GM12892 (cell line): Measurements from ENCODE around the gene COL23A1.

ENCODE experiments used
- DNase-seq: peaks from one replicate; pipeline ENCODE4 v3.0.0; 2011; ENCODE audit not compliant: insufficient read length
- FAIRE-seq: peaks from 2 replicates; lab custom pipeline; 2011; peaks lifted over from hg19 to GRCh38; lab: Jason Lieb, UNC
- POLR2A ChIP-seq: IDR thresholded peaks from 2 replicates; pipeline ENCODE4 v1.6.1; 2011; ENCODE audit warnings: low read depth, low read length, control low read depth
- POLR2AphosphoS5 ChIP-seq: IDR thresholded peaks from 2 replicates; pipeline ENCODE4 v1.6.1; 2011; ENCODE audit warnings: low read depth, low read length, control low read depth
- TAF1 ChIP-seq: IDR thresholded peaks from 2 replicates; pipeline ENCODE4 v1.6.1; 2011; ENCODE audit warnings: low read depth, mild to moderate bottlenecking, control low read depth, low read length, borderline replicate concordance

COL23A1 gene

DNA sequence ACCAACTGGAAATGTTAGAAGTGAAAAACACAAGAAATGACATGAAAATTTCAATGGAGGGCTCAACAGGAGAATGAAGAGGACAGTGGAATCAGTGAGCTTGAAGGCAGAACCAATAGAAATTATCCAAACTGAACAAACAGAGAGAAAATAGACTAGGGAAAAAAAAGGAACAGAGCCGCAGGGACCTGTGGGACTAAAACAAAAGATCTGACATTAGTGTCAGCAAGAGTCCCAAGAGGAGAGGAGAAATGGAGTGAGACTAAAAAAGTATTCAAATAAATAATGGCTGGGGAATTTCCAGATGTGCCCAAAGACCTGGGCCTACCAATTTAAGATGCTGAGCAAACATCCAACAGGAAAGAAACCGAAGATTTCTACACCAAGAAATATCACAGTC is 182.5 kb downstream of the COL23A1 start:
- no peak for FAIRE-seq
- no peak for DNase-seq
- no peak for TF ChIP-seq TAF1
- TF ChIP-seq POLR2AphosphoS5 = no peak
- TF ChIP-seq POLR2A = no peak

DNA sequence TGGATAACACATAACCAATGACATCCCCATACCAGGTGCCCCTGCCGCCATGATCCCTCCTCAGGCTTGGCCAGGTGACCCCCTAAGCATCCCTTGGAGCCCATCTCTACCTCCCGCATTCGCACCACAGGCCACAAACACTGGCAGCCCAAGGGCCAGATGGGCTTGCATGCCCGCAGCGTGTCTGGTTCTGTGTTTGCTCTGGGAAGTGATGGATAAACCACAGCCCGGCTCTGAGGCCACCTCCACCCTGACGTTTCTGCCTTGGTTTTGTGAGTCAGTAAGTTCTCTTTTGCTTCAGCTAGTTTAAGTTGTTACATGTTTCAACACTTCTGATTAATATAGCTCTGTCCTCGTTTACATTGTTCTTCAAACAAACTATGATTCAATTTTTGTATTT is 185.2 kb downstream of the COL23A1 start:
- FAIRE-seq = no peak
- DNase-seq = no peak
- TF ChIP-seq POLR2A (no peak), TAF1 (no peak), POLR2AphosphoS5 (no peak)

DNA sequence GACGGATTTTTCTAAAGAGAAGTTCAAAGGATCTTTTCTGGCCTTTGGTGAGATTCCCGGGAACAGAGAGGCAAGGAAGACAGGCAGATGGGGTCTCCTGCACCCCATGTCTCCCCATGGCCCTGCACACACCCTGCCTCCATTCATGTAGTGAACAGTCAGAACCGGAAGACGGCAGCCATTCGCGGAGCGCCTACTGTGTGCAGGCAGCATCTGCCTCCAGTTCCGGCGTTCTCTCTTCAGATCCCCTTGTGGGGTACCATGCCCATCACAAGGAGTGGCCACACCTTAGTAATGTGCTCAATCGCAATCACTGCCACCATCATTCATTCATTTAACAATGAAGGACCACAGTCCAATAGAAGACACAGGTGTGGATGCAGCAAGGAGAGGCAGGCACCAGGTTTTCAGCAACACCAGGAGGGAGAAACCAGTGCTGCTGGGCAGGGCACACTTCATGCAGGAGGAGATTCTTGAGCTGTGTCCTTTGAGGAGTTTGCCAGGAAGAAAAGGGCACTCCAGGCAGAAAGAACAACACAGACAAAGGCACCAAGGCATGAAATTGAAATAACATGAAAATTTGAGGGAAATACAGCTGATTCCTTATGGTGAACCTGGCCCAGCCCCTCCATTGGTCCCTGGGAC is 186.1 kb downstream of the COL23A1 start:
- no peak for DNase-seq
- TF ChIP-seq POLR2AphosphoS5 = no peak
- TF ChIP-seq TAF1 = no peak
- no peak for TF ChIP-seq POLR2A
- FAIRE-seq = no peak

DNA sequence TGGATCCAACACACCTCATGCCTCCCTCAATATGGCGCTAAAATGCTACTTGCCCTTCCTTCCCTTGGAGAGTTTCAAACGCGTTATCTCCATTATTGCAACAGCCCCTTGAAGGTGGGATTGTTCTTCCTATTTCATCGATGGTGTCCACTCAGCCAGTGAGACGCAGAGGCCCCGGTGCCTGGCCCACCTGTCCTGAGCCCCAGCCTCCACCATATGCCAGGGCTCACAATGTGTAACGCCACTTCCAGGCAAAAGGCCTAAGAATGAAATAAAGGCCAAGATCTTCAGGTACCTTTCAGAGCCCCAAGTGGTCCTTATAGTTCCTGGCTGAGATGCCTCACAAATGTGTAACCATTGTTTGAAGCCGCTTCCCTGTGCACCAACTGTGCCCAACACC is 186.8 kb downstream of the COL23A1 start:
- no peak for TF ChIP-seq POLR2AphosphoS5
- no peak for TF ChIP-seq POLR2A
- no peak for FAIRE-seq
- no peak for DNase-seq

DNA sequence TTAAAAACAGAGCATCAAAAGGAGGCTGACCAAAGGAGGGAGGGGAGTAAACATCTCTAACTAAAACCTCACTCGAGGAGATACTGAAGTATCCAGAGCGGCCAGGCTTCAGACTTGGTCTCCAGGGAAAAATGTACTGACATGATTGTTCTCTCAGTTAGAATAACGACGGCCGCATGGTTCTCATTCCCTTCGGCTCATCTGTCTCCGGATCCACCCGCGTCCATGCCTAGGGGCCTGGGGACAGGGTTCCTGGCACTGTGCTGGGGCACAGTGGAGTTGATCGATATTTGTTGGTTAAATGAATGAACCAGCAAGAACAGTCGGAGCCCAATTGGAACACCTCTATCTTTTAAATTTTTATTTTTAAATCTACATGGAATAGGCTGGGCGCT is 190.5 kb downstream of the COL23A1 start:
- no peak for TF ChIP-seq POLR2AphosphoS5
- TF ChIP-seq POLR2A = no peak
- no peak for TF ChIP-seq TAF1
- no peak for FAIRE-seq
- no peak for DNase-seq

DNA sequence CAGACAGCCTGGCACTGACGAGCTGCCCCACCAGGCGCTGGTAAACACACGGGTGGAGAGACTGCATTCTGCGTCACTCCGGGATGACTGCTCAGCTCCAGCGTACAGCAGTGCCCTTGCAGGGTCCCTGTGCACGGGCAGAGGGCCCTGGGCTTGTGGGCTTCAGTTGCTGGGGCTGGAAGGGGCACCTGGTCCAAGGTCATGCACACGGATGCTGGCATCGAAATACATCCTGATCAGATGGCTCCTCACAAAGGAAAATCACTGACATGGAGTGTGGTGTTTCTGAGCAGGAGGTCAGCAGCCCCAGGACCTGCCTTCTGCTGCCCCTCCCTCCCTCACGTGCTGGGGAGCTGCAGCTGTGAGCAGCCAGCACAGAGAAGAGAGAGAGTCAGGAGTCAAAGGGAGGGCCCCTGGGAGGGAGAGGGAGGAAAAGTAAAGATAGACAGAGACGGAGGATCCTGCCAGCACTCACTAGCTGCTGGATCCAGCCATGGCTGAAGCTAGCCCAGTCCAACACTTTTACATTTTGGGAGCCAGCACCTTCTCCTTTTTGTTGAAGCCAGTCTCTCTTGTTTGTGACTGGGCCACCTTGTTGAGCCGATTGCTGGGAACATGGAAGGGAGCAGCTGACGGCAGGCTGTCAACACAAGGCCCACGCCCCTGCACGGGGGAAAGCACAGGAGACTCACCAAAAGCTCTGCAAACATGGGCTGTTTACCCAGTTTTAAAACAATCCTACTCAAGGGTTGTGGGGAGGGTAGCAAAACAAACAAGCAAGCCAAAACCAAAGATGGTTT is 191.1 kb downstream of the COL23A1 start:
- TF ChIP-seq TAF1 (no peak), POLR2AphosphoS5 (no peak), POLR2A (no peak)
- DNase-seq (no peak), FAIRE-seq (no peak)

DNA sequence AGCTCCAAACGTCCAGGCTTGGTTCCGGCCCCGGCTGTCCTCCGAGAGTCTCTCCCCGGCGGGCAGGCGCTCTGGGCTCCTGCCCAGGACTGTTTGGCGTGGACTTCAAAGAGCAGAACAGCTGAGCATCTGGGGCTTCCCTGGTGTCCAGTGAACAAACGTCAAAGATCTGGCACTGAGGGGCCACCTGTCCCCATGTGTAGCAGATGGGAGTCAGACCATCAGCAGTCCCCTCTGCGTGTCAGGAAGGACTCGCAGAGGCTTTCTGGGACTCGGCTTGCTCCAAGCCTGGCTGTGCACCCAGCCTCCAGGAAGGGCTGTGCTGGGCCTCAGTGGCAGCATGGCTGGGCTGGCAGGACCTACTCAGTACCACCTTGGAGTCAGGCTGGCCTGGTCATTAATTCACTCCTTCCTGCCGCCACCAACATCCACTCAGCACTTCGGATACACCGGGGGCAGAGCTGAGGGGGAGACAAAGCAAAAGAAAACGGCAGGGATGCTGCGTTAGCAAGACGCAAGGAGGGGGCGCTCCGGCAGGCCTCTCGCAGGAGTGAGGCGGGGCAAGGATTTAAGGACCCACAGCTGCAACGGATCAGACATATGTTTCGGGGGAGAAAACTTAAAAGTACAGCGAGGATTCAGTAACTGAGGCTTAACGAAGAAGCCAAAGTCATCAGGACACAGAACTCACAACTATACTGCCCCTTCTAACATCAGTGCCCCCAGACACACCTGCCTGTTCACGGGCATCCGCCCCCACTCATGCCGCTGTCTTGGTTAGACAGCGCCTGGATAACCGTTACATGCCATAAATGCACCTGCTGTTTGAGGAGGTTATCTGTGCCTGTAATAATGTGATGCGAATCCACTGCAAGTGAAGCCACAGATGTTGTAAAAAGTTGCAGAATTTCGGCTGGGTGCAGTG is 193.1 kb downstream of the COL23A1 start:
- no peak for TF ChIP-seq POLR2A
- no peak for TF ChIP-seq POLR2AphosphoS5
- no peak for TF ChIP-seq TAF1
- no peak for DNase-seq
- FAIRE-seq = no peak

DNA sequence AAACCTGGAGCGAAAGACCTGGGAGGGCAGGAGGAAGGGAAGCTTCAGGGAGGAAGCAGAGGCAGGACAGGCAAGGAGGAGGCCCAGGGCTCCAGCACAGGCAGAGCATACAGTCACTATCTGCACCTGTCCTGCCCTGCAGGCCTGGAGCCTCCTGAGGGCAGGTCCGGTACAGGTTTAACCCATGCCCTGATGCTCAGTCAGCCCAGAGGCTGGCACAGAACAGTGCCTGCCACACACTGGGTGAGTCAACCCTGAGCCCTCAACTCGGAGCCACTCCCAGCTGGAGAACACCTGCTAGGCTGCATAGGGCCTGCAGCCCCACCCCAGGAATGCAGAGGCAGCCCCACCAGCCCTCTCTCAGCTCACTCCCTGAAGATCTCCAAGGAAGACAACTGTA is 196.1 kb downstream of the COL23A1 start:
- FAIRE-seq (no peak), DNase-seq (no peak)
- TF ChIP-seq POLR2AphosphoS5 = no peak
- TF ChIP-seq TAF1 = no peak
- no peak for TF ChIP-seq POLR2A

DNA sequence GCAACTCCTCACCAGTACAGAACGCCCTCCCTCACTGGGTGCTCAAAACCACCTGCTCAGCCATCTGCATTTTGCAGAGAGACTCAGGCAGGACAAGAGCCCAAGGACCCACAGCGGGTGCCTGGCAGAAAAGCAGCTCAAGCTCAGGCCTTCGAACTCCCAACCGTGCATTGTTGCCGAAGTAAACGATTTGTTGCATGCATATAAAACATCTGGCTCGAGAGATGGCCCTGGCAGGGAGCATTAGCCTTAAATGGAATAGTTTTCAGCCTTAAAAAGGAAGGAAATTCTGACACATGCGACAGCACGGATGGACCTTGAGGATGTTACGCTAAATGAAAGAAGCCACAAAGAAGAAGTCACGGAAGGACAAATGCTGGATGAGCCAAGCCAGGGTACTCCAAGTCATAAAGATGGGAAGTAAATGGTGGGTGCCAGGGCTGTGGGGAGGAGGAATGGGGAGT is 197.2 kb downstream of the COL23A1 start:
- DNase-seq (no peak), FAIRE-seq (no peak)
- TF ChIP-seq POLR2A (no peak), TAF1 (no peak), POLR2AphosphoS5 (no peak)

DNA sequence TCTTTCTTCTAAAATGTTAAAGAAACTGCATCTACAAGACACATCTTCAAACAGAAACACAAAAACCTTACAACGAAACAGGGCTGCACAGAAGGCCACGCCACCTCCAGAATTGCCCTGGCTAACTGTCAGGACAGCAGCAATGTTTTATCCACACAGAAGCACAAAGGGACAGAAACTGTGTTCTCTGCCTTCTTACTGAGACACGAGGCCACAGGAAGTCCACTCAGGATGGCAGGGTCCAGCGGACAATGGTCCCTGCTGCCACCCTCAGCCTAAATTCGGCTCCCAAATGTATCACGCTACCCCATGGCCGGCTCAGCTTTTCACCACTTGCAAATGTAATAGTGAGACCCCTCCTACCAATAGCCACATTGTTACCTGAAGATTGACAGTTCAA is 197.8 kb downstream of the COL23A1 start:
- no peak for FAIRE-seq
- TF ChIP-seq TAF1 (no peak), POLR2A (no peak), POLR2AphosphoS5 (no peak)
- DNase-seq = no peak

DNA sequence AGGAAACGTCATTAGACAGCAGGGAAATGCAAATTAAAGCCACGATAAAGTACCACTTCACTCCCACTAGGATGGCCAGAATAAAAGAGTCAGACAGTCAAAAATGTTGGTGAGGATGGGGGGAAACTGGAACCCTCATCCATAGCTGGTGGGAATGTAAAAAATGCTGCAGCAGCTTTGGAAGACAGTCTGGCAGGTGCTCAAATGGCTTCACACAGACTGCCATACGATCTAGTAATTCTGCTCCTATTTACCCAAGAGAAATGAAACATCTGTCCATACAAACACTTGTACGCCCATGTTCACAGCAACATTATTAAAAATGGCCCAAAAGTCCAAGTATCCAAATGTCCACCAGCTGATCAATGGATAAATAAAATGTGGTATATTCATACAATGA is 198.7 kb downstream of the COL23A1 start:
- TF ChIP-seq POLR2AphosphoS5 = no peak
- no peak for TF ChIP-seq POLR2A
- TF ChIP-seq TAF1 = no peak
- FAIRE-seq = no peak
- no peak for DNase-seq

DNA sequence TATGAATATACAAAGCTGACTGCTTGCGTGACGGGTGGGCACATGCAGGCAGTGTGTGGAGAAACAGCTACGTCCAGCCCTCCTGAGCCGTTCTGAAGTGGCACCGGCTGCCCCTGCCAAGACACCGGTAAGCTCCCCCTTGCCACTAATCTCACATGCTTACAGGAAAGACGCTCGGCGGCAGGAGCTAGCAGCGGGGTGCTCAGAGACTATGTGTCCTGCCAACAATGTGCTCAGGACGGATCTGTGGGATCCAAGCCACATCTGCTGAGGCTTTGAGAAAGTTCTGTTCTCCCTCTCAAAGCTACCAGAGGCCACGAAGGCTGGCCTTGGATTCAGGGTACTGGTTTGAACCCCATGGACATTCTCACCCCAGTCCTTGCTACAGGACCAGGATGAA is 200.4 kb downstream of the COL23A1 start:
- FAIRE-seq (no peak), DNase-seq (no peak)
- TF ChIP-seq TAF1 (no peak), POLR2A (no peak), POLR2AphosphoS5 (no peak)
